Measurements from ENCODE around the gene MYCBPAP. TPM values are rescaled to one million over a fixed set of nuclear protein-coding genes. Genes with fewer than 3 reads are reported as not detected.

MYCBPAP gene
- total RNA-seq, 2 donors from 2014 or later, result 0.56 to 2.8 TPM

DNA sequence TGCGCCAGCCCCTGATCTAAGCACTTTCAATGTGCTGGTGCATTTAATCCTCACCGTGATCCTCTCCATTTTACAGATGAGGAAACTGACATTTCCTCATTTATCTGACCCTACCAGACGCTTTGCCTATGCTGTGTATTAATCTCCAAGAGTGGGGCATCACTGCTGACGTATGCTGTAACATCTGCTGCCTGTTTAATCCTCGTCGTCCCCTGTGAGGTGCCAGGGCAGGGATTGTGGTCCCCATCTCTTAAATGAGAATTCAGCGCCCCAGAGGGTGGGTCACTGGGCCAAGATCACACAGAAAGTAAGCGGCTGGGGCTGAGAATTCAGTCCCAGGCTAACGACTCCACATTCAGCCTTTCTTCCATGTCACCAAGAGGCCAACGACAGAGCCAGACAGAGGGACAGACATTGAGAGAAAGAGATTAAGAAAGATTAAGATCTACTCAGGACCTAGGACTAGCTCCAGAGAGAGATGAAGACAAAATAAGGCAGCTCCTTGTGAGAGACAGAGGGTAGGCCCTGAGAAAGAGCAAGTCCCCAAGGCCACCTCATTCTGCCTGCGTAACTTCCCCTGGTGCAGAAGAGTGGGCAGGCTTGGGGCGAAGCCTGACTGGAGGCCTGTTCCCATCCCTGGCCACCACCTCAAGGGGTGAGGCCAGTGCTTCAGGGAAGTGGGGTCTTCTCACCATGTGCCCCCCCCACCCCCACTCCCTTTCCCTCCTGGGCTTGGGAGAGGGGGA is 65.8 kb downstream of the MYCBPAP start:
- Histone ChIP-seq H3K27me3 (no peaks in the 10 kb centered on the region), H3K9ac (ENCODE audit: low read depth in 2 of 2, low read length in 2 of 2) (no peak overlapping the region), H3K36me3 (no peaks in the 10 kb centered on the region), H3K27ac (no peak overlapping the region), H3K4me1 (no peaks in the 10 kb centered on the region), H3K4me3 (no peak overlapping the region), H3K9me3 (no peaks in the 10 kb centered on the region)
- TF ChIP-seq, protein P1, sequence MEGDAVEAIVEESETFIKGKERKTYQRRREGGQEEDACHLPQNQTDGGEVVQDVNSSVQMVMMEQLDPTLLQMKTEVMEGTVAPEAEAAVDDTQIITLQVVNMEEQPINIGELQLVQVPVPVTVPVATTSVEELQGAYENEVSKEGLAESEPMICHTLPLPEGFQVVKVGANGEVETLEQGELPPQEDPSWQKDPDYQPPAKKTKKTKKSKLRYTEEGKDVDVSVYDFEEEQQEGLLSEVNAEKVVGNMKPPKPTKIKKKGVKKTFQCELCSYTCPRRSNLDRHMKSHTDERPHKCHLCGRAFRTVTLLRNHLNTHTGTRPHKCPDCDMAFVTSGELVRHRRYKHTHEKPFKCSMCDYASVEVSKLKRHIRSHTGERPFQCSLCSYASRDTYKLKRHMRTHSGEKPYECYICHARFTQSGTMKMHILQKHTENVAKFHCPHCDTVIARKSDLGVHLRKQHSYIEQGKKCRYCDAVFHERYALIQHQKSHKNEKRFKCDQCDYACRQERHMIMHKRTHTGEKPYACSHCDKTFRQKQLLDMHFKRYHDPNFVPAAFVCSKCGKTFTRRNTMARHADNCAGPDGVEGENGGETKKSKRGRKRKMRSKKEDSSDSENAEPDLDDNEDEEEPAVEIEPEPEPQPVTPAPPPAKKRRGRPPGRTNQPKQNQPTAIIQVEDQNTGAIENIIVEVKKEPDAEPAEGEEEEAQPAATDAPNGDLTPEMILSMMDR (IDR thresholded peaks at IDR 0.05), result no peak
- intact Hi-C loops (cut with DNase I), result no loop called here
- no peak for DNase-seq

DNA sequence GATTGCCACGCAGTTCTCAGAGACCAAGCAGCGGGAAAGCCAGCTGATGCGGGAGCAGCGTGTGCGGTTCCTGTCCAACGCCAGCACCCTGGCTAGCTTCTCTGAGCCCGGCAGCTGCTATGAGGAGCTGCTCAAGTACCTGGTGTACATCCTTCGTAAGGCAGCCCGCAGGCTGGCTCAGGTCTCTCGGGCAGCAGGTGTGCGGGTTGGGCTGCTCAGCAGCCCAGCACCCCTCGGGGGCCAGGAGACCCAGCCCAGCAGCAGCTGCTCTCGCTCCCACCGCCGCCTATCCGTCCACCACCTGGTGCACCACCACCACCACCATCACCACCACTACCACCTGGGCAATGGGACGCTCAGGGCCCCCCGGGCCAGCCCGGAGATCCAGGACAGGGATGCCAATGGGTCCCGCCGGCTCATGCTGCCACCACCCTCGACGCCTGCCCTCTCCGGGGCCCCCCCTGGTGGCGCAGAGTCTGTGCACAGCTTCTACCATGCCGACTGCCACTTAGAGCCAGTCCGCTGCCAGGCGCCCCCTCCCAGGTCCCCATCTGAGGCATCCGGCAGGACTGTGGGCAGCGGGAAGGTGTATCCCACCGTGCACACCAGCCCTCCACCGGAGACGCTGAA is 67.5 kb downstream of the MYCBPAP start:
- intact Hi-C loops (cut with DNase I), result no loop called here
- Histone ChIP-seq H3K4me3 (no peak overlapping the region), H3K36me3 (no peaks in the 10 kb centered on the region), H3K4me1 (no peaks in the 10 kb centered on the region), H3K9ac (ENCODE audit: low read depth in 2 of 2, low read length in 2 of 2) (no peak overlapping the region), H3K9me3 (no peaks in the 10 kb centered on the region), H3K27ac (no peak overlapping the region), H3K27me3 (no peaks in the 10 kb centered on the region)
- no peak for DNase-seq
- TF ChIP-seq, protein P1 (IDR thresholded peaks at IDR 0.05), result no peak

DNA sequence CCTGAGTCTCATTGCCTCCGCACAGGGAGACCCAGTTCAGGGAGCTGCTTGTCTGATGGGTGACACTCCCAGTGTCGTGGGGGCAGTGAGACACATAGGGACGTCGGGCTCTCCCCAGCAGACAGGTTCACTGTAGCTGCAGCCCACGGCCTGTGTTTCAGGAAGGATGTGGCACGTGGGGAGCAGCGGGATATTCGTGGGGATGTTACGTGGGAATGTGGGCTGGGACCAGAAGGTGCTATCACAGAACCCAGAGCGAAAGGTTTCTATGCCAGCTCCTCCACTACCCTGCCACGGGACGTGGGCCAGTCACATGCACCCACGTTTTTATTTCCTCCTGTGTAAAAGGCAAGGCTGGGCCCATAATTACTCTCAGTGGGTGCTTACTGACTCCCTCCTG is 68.6 kb downstream of the MYCBPAP start:
- intact Hi-C loops (cut with DNase I), result no loop called here
- TF ChIP-seq, protein P1 (IDR thresholded peaks at IDR 0.05), result no peak

DNA sequence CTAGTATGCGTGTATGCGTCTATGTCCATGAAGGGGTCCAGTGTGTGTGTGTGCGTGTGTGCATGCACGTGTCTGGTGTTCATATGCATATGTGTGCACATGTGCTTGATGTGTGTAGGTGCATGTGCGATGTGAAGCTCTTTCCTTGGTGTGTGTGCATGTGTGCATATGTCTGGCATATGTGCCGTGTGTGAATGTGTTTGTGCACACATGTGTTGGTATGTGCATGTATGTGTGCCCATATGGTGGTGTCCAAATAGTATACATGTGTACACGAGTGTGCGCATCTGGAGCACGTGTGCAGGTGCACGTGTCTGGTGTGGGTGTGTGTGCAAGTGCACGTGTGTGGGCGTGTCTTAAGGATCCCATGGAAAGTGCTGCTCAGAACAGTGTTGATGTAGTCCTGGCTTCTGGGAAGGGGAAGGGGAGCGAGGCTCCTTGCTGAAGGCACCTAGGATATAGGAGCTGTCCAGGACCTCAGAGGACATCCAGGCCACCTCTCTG is 69.3 kb downstream of the MYCBPAP start:
- H3K9me3 ChIP-seq, result no peaks in the 10 kb centered on the region
- H3K9ac ChIP-seq (ENCODE audit: low read depth in 2 of 2, low read length in 2 of 2), result no peak overlapping the region
- H3K4me3 ChIP-seq, result no peak overlapping the region
- no peak overlapping the region for H3K27ac ChIP-seq
- no peaks in the 10 kb centered on the region for H3K4me1 ChIP-seq
- intact Hi-C loops (cut with DNase I), result no loop called here
- TF ChIP-seq, protein P1 (IDR thresholded peaks at IDR 0.05), result no peak
- H3K36me3 ChIP-seq, result no peaks in the 10 kb centered on the region
- no peak for DNase-seq
- H3K27me3 ChIP-seq, result no peaks in the 10 kb centered on the region

More for the DNA sequence above, 68.6 kb downstream of the MYCBPAP start:
- no peak for DNase-seq
- Histone ChIP-seq H3K27ac (no peak overlapping the region), H3K36me3 (no peaks in the 10 kb centered on the region), H3K4me1 (no peaks in the 10 kb centered on the region), H3K27me3 (no peaks in the 10 kb centered on the region), H3K9ac (ENCODE audit: low read depth in 2 of 2, low read length in 2 of 2) (no peak overlapping the region), H3K4me3 (no peak overlapping the region), H3K9me3 (no peaks in the 10 kb centered on the region)

DNA sequence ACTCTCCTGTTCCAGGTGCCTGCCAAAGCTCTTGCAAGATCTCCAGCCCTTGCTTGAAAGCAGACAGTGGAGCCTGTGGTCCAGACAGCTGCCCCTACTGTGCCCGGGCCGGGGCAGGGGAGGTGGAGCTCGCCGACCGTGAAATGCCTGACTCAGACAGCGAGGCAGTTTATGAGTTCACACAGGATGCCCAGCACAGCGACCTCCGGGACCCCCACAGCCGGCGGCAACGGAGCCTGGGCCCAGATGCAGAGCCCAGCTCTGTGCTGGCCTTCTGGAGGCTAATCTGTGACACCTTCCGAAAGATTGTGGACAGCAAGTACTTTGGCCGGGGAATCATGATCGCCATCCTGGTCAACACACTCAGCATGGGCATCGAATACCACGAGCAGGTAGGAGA is 69.9 kb downstream of the MYCBPAP start:
- Histone ChIP-seq H3K27ac (no peak overlapping the region), H3K36me3 (no peaks in the 10 kb centered on the region), H3K27me3 (no peaks in the 10 kb centered on the region), H3K4me1 (no peaks in the 10 kb centered on the region), H3K9ac (ENCODE audit: low read depth in 2 of 2, low read length in 2 of 2) (no peak overlapping the region), H3K9me3 (no peaks in the 10 kb centered on the region), H3K4me3 (no peak overlapping the region)
- intact Hi-C loops (cut with DNase I), result no loop called here
- TF ChIP-seq, protein P1 (IDR thresholded peaks at IDR 0.05), result no peak
- DNase-seq, result no peak
